Measurements from ENCODE around the gene CNTN1.

The CNTN1 gene

DNA sequence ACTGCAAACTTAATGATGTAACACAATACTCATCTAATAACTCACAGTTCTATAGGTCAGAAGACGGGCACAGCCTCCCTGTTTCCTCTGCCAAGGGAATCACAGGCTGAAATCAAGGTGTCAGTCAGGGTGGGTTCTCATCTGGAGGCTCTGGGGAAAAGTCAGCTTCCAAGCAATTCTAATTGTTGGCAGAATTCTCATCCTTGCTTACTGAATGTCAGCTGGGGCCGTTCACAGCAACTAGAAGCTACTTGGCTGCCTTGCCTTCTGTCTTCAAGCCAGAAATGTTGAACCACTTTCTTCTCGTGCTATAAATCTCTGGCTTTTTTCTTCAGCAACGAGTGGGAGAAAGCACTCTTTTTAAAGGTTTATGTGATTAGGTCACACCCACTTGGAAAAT, 415.8 kb downstream of the CNTN1 start:
- DNase-seq (ENCODE audit: low spot score) = no peak

DNA sequence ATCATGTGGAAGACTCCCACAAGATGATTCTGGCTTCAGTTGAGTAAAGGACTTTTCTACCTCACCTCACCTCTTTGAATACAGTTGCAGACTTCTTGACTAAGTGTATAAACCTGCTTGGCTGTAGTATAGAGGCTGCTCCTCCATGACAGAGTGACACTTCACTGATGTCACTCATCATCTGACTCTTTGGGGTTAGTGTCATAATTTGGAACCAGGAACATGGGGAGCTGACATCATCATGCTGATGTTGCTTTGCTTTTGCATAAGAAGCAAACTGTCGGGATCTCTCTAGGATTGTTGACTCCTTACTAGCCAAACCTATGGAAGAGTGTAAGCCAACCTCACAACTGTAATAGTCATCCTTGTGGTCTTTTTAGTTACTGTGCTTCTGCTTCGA, 420.7 kb downstream of the CNTN1 start:
- DNase-seq (ENCODE audit: low spot score) = no peak

DNA sequence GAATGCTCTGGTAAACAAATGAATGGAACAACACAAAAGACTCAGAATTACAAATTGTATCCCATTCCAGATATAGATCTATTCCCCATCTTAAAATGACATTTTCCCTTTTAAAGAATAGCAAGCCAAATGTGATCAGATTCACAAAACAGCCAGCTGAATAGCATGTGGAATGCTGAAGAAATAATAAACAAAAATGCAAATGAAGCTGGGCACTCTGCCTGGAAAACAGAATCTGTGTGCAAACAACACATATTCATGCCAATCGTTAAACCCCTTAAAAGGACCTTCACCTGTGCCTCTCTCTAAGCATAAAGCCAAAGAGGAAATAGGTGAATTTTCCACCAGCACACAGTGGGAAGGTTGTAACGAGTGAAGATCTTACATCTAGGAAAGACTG, 428.0 kb downstream of the CNTN1 start:
- no peak for DNase-seq (ENCODE audit: low spot score)

DNA sequence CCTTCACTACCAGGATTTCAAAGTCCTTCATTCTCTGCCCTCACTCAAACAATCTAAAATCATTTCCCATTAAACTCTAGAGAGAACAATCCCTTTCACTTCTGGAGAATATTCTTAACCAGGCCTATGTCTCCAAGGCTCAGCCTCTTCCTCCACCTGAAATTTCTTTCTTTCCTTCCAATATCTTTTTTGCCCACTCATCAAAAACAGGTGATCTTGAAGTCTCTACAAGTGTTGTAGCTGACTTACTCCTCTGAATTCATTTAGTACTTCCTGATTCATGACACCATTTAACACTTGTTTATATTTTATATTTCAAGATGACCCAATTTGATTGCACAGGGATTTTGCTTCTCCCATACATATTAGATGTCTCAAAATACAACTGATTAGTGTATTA, 429.1 kb downstream of the CNTN1 start:
- DNase-seq (ENCODE audit: low spot score) = no peak
